Loucy (cell line): Measurements from ENCODE around the gene PHAX.

Source experiments
- EZH2phosphoT487 ChIP-seq: fragments of 200-600 bp; IDR thresholded peaks from 2 replicates; pipeline ENCODE4 v1.6.1; 2018; ENCODE audit warnings: antibody characterized with exemption, mild to moderate bottlenecking, moderate library complexity, borderline replicate concordance
- TF ChIP-seq, protein P1 (sequence below): fragments of 200-600 bp; sonication (generic); conservative IDR thresholded peaks from 2 replicates; pipeline ENCODE4 v1.5.1; 2014; ENCODE audit warnings: mild to moderate bottlenecking, antibody characterized with exemption, low read length

DNA sequence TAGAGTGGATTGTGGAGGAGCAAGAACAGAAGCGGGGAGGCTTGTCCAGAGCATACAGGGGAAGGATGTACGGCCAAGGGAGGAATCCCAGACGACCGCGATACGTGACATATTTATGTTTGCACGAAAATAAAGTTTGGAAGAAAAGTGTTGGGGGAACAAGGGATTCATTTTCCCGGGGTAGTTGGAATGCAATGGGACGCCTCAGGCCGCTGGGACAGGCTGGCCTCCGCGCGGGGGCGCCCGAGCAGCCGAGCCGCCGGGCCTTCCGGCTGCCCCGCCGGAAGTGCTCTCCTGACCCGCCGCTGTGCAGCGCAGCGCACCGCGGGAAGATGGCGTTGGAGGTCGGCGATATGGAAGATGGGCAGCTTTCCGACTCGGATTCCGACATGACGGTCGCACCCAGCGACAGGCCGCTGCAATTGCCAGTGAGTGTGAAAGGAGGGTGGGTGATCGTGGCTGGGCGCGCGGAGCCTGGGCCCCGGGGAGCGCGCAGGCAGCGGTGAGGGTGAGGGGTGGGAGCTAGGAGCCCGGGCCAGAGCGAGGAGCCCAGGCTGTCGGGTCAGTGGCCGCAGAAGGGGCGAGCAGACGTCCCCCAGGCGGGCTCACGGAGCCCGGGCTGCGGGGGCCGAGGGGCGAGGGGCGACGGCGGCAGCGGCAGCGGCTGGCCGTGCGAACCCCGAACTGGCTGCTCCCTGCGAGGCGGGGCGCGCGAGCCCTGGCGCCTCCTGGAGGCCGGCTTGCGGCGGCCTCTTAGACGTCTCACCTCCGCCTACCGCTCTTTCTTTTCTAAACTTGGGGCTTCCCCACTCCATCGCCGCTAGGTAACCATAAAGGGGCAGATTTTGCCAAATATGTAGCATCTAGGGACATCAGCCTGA is at the start of gene PHAX:
- TF ChIP-seq, protein P1, sequence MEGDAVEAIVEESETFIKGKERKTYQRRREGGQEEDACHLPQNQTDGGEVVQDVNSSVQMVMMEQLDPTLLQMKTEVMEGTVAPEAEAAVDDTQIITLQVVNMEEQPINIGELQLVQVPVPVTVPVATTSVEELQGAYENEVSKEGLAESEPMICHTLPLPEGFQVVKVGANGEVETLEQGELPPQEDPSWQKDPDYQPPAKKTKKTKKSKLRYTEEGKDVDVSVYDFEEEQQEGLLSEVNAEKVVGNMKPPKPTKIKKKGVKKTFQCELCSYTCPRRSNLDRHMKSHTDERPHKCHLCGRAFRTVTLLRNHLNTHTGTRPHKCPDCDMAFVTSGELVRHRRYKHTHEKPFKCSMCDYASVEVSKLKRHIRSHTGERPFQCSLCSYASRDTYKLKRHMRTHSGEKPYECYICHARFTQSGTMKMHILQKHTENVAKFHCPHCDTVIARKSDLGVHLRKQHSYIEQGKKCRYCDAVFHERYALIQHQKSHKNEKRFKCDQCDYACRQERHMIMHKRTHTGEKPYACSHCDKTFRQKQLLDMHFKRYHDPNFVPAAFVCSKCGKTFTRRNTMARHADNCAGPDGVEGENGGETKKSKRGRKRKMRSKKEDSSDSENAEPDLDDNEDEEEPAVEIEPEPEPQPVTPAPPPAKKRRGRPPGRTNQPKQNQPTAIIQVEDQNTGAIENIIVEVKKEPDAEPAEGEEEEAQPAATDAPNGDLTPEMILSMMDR: peak; percentile 58
- no peak for TF ChIP-seq EZH2phosphoT487
